Measurements from ENCODE around the gene KIF25.

The KIF25 gene, protein sequence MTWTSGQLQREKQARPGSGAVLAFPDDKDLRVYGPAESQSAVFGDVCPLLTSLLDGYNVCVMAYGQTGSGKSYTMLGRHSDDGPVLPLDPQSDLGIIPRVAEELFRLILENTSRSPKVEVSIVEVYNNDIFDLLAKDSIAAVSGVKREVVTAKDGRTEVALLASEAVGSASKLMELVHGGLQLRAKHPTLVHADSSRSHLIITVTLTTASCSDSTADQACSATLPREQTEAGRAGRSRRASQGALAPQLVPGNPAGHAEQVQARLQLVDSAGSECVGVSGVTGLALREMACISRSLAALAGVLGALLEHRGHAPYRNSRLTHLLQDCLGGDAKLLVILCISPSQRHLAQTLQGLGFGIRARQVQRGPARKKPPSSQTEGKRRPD

GRCh38 chr6:167997642-167998041, at the start of gene KIF25:
Gene KIF25 (plus strand): TSS chr6:167997671. CDS start chr6:168029586, 31,915 bp downstream.
- H3K9me3 Mint-ChIP-seq, result no peaks in the 10 kb centered on the region

DNA sequence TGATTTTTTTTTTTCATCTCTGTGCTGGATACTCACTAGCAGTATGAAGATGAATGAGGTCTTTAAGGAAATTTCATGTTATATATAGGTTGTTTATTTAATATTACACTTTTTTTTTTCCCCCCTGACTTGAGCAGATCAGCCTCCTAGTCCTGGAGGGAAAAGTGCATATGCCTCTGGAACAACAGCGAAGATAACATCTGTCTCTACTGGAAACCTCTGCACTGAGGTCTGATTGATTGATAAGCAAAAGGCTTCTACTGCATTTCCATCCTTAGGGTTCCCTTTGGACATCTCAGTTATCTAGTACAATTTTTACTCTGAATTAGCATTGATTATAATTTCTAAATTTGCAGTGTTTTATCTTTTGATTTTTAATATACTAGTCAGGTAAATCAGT, 49.8 kb upstream of the KIF25 start:
- H3K27ac Mint-ChIP-seq, result no peak overlapping the region
- H3K36me3 Mint-ChIP-seq (ENCODE audit: low read depth), result no peaks in the 10 kb centered on the region

More at GRCh38 chr6:167997642-167998041, at the start of gene KIF25:
- Mint-ChIP-seq H3K4me1 (ENCODE audit: low read depth) (peaks cover 2% of the 10 kb centered on the region), H3K36me3 (ENCODE audit: low read depth) (no peaks in the 10 kb centered on the region), H3K4me3 (no peak within 1 kb of the TSS), H3K27ac (no peak within 1 kb of the TSS), H3K27me3 (ENCODE audit: low read depth) (no peaks in the 10 kb centered on the region)
- no peak for DNase-seq (ENCODE audit: low spot score)

DNA sequence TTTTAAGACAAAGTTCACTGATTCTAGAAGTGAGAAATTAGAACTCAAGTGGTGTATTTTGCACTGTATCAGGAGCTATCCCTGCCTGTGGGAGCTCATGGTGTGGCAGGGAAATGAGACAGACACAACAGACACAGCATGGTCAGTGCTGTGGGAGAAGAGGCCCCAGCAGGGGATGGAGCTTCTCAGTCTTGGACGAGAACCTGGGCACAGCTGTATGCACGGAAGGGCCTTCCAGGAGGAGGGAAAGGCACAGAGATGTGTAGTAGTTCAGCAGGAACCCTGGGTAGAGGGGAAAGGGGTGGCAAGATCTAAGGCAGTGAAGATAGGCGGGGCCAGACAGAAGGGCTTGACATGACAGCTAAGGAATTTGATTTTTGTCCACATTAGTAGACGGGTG, 48.8 kb upstream of the KIF25 start:
- no peak for DNase-seq (ENCODE audit: low spot score)
- Mint-ChIP-seq H3K4me3 (no peak overlapping the region), H3K36me3 (ENCODE audit: low read depth) (no peaks in the 10 kb centered on the region), H3K27me3 (ENCODE audit: low read depth) (no peaks in the 10 kb centered on the region), H3K9me3 (no peaks in the 10 kb centered on the region), H3K27ac (no peak overlapping the region), H3K4me1 (ENCODE audit: low read depth) (no peaks in the 10 kb centered on the region)

More for the DNA sequence above, 49.8 kb upstream of the KIF25 start:
- H3K4me1 Mint-ChIP-seq (ENCODE audit: low read depth), result no peaks in the 10 kb centered on the region
- H3K4me3 Mint-ChIP-seq, result no peak overlapping the region
- H3K9me3 Mint-ChIP-seq, result no peaks in the 10 kb centered on the region
- no peak for DNase-seq (ENCODE audit: low spot score)
- no peaks in the 10 kb centered on the region for H3K27me3 Mint-ChIP-seq (ENCODE audit: low read depth)

DNA sequence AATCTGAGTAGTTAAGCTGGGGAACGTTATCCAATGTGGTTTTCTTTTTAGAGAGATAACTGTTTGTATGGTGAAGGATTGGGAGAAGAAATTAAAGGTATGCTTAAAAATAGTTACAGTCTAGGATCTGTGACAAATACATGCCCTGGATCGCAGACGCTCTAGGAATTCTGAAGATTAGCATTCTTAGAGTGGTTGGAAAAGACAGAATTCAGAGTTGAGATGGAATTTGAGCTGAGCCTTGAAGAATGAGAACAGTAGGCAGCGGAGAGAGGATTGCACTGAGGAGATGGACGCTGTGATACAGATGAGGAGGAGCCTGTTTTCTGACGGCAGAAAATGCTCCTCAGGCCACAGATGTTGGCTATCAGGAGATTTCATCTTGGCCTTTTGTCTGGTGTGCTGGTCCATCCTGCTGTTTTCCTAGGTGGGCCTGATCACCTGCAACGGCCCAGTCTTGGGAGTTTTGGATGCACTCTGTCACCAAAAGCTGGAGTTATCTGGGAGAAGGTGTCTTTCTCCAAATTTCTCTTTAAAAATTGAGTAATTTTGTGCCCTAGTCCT, 48.3 kb upstream of the KIF25 start:
- no peak overlapping the region for H3K27ac Mint-ChIP-seq
- no peak for DNase-seq (ENCODE audit: low spot score)
- no peaks in the 10 kb centered on the region for H3K27me3 Mint-ChIP-seq (ENCODE audit: low read depth)
- no peaks in the 10 kb centered on the region for H3K4me1 Mint-ChIP-seq (ENCODE audit: low read depth)
- H3K36me3 Mint-ChIP-seq (ENCODE audit: low read depth), result no peaks in the 10 kb centered on the region
- no peaks in the 10 kb centered on the region for H3K9me3 Mint-ChIP-seq
- no peak overlapping the region for H3K4me3 Mint-ChIP-seq

GRCh38 chr6:167951781-167952511, 45.5 kb upstream of the KIF25 start:
- DNase-seq (ENCODE audit: low spot score), result no peak
- Mint-ChIP-seq H3K4me3 (no peak overlapping the region), H3K36me3 (ENCODE audit: low read depth) (no peaks in the 10 kb centered on the region), H3K27me3 (ENCODE audit: low read depth) (no peaks in the 10 kb centered on the region), H3K27ac (no peak overlapping the region), H3K9me3 (no peaks in the 10 kb centered on the region), H3K4me1 (ENCODE audit: low read depth) (no peaks in the 10 kb centered on the region)

GRCh38 chr6:167952512-167952859, 45.0 kb upstream of the KIF25 start:
- H3K9me3 Mint-ChIP-seq, result no peaks in the 10 kb centered on the region
- H3K27ac Mint-ChIP-seq, result no peak overlapping the region
- H3K36me3 Mint-ChIP-seq (ENCODE audit: low read depth), result no peaks in the 10 kb centered on the region
- H3K4me3 Mint-ChIP-seq, result no peak overlapping the region
- H3K4me1 Mint-ChIP-seq (ENCODE audit: low read depth), result no peaks in the 10 kb centered on the region
- no peaks in the 10 kb centered on the region for H3K27me3 Mint-ChIP-seq (ENCODE audit: low read depth)
- no peak for DNase-seq (ENCODE audit: low spot score)

GRCh38 chr6:167953551-167953950, 43.9 kb upstream of the KIF25 start:
- Mint-ChIP-seq H3K36me3 (ENCODE audit: low read depth) (no peaks in the 10 kb centered on the region), H3K9me3 (no peaks in the 10 kb centered on the region), H3K4me3 (no peak overlapping the region), H3K27me3 (ENCODE audit: low read depth) (no peaks in the 10 kb centered on the region), H3K4me1 (ENCODE audit: low read depth) (no peaks in the 10 kb centered on the region), H3K27ac (no peak overlapping the region)
- no peak for DNase-seq (ENCODE audit: low spot score)

DNA sequence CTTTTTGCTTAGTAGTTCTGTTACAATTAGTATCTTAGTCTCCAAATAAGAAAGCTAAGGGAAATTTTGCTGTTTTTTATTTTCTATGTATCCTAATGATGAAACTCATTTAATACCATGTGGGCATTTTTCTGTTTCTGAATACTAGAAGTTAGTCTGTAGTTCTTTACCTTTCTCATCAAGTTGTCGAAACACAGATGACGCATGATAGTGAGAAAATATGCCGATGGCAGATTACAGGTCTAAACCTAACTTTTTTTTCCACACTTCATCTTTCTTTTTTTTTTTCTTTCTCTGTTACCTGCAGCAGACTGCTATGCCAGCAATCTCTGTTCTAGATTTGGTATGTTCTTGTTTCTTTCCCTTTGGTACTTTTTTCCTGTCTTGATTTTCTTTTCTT, 43.3 kb upstream of the KIF25 start:
- H3K4me1 Mint-ChIP-seq (ENCODE audit: low read depth), result no peaks in the 10 kb centered on the region
- H3K9me3 Mint-ChIP-seq, result no peaks in the 10 kb centered on the region
- no peak for DNase-seq (ENCODE audit: low spot score)
- no peaks in the 10 kb centered on the region for H3K27me3 Mint-ChIP-seq (ENCODE audit: low read depth)
- H3K27ac Mint-ChIP-seq, result no peak overlapping the region
- H3K4me3 Mint-ChIP-seq, result no peak overlapping the region
- H3K36me3 Mint-ChIP-seq (ENCODE audit: low read depth), result no peaks in the 10 kb centered on the region

DNA sequence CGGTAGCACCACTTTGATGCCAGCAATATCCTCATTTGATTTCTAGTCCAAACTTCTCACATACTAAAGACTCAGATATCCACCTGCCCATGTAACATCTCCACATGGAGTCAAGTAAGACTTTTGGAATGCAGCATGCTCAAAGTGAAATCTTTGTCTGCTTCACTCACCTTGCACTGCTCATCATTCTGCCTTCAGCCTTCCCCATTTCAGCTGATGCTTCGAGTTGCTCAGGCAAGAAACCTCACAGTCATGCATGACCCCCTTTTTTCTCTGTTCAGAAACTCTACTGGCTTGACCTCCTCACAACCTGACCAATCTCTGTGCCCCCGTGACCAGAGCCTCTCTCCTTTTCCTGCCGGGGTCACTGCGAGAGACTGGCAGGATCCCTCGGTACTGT, 41.0 kb upstream of the KIF25 start:
- Mint-ChIP-seq H3K36me3 (ENCODE audit: low read depth) (no peaks in the 10 kb centered on the region), H3K27ac (no peak overlapping the region), H3K27me3 (ENCODE audit: low read depth) (no peaks in the 10 kb centered on the region), H3K4me1 (ENCODE audit: low read depth) (no peaks in the 10 kb centered on the region), H3K4me3 (no peak overlapping the region), H3K9me3 (no peaks in the 10 kb centered on the region)
- no peak for DNase-seq (ENCODE audit: low spot score)

DNA sequence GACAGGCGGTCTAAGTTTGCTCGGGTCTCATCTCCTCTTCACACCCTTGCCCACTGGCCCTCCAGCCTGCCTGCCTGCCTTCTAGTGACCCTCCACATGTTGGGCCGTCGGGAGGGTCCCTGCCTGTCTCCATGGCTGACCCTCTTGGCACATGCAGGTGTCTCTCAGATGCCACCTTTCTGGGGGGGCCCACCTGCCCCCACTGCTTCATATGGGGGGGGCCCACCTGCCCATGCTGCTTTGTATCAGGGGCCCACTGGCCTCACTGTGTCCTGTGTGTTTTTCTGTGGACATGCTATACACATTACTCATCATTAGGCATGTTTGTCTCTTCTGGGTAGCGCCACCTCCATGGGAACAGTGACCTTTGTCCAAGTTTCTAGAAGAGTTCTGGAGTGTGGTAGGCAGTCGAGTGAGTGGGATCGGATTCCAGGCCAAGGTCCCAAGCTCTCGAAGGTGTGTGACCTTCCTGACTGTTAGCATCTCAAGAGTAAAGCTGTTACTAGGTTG, 40.4 kb upstream of the KIF25 start:
- no peak for DNase-seq (ENCODE audit: low spot score)
- Mint-ChIP-seq H3K4me3 (no peak overlapping the region), H3K36me3 (ENCODE audit: low read depth) (no peaks in the 10 kb centered on the region), H3K4me1 (ENCODE audit: low read depth) (no peaks in the 10 kb centered on the region), H3K9me3 (no peaks in the 10 kb centered on the region), H3K27ac (no peak overlapping the region), H3K27me3 (ENCODE audit: low read depth) (no peaks in the 10 kb centered on the region)

- Mint-ChIP-seq H3K36me3 (ENCODE audit: low read depth) (no peaks in the 10 kb centered on the region), H3K27me3 (ENCODE audit: low read depth) (no peaks in the 10 kb centered on the region), H3K9me3 (no peaks in the 10 kb centered on the region), H3K4me3 (no peak overlapping the region), H3K27ac (no peak overlapping the region), H3K4me1 (ENCODE audit: low read depth) (no peaks in the 10 kb centered on the region)
- no peak for DNase-seq (ENCODE audit: low spot score)
Measured at GRCh38 chr6:167957626-167958025, 39.8 kb upstream of the KIF25 start.

DNA sequence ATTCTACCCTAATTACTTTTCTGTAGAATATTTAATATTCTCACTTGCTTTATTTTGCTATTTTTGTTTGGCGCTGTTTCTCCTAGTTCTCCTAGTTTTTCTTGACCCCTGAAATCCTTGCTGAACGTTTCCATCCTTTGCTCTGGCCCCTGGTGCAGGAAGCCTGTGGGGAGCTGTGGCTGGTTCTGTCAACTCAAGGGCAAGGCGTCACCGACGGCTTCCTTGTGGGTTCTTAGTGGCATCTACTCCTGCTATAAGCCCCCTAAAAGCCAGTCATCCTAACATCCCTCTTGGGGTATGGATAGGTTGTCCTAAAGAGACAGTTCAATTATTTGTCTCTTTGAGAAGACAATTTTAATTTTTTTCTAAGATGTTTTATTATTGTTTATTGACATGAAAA, 36.9 kb upstream of the KIF25 start:
- Mint-ChIP-seq H3K4me1 (ENCODE audit: low read depth) (no peaks in the 10 kb centered on the region), H3K9me3 (no peaks in the 10 kb centered on the region), H3K36me3 (ENCODE audit: low read depth) (no peaks in the 10 kb centered on the region), H3K4me3 (no peak overlapping the region), H3K27me3 (ENCODE audit: low read depth) (no peaks in the 10 kb centered on the region), H3K27ac (no peak overlapping the region)
- no peak for DNase-seq (ENCODE audit: low spot score)

DNA sequence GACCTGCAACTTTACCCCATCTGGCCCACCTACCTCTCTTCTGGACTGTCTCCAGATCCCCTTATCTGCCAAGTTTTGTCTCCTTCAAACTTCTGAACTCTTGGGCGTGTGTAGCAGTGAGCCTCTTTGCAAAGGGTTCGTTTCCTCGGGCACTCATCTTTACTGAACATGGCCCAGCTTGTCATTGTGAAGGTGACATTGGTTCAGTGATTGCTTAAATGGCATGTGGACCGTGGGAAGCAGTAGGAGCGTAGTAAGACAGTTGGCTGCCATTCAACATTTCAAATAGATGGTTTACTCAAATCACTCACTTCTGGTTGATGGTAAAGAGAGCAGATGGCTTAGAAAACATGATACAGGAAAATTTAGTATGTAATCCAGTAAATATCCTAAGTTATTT, 34.8 kb upstream of the KIF25 start:
- Mint-ChIP-seq H3K27me3 (ENCODE audit: low read depth) (no peaks in the 10 kb centered on the region), H3K4me1 (ENCODE audit: low read depth) (no peaks in the 10 kb centered on the region), H3K27ac (no peak overlapping the region), H3K4me3 (no peak overlapping the region), H3K36me3 (ENCODE audit: low read depth) (no peaks in the 10 kb centered on the region), H3K9me3 (no peaks in the 10 kb centered on the region)
- DNase-seq (ENCODE audit: low spot score), result no peak

DNA sequence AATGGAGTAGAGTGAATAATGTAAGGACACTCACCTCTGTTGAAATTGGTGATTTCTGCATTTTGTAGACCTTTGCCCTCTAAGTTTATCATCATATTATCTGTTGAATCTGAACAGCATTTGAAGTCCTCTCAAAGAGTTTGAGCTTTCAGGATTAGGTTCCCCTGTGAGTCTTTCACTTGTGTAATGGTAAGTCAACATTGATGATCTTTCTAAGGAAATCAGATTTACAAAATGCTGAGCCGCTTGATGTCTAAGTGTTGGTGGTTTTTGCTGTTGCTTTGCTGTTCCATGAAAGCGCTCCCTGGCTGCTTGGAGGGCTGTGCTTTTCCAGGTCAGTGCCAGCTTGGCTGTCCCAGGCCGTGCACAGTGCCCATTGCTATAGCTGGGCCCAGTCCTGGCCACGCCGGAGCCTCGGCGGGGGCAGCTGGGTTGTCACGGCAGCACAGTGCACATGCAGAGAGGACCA, 33.8 kb upstream of the KIF25 start:
- DNase-seq (ENCODE audit: low spot score), result no peak
- H3K4me1 Mint-ChIP-seq (ENCODE audit: low read depth), result no peaks in the 10 kb centered on the region
- H3K27me3 Mint-ChIP-seq (ENCODE audit: low read depth), result no peaks in the 10 kb centered on the region
- H3K36me3 Mint-ChIP-seq (ENCODE audit: low read depth), result no peaks in the 10 kb centered on the region
- H3K4me3 Mint-ChIP-seq, result no peak overlapping the region
- H3K9me3 Mint-ChIP-seq, result no peaks in the 10 kb centered on the region
- H3K27ac Mint-ChIP-seq, result no peak overlapping the region

Measured in T-helper 2 cell treated with Interferon-gamma antibody and Interleukin-4, amounts not matched to agents 5 μg/mL and 100 μg/mL, for 36 hours (primary cell).